GM12878 (cell line): ENCODE results near the gene PLPP7. TPM values are rescaled to one million over a fixed set of nuclear protein-coding genes. Genes with fewer than 3 reads are reported as not detected.
A peak's percentile ranks its signal among the peaks of the same experiment; 100 is the strongest.

Experiments
- CBX3 ChIP-seq: fragments of 200-600 bp; sonication (generic); IDR thresholded peaks from 2 replicates; pipeline ENCODE4 v1.6.1; 2016; ENCODE audit warnings: low read depth, borderline replicate concordance
- CEBPB ChIP-seq, 2 experiments: fragments of 150-350 bp in 1 of 2; IDR thresholded peaks; 2 replicates each; pipeline ENCODE4 v1.6.1; 2012 to 2014; ENCODE audit warnings: low read depth in 2 of 2, low read length in 2 of 2, borderline replicate concordance in 1 of 2, inconsistent platforms in 1 of 2
- E2F8 ChIP-seq: fragments of 450-650 bp; IDR thresholded peaks from 2 replicates; pipeline ENCODE4 v1.6.1; 2018; ENCODE audit warnings: mild to moderate bottlenecking, low read depth, moderate library complexity; ENCODE audit not compliant: partially characterized antibody
- ESRRA ChIP-seq: IDR thresholded peaks from 2 replicates; pipeline ENCODE4 v1.6.1; 2012; ENCODE audit warnings: mild to moderate bottlenecking, low read length, improper control_type of control experiment
- ETV6 ChIP-seq, 2 experiments: fragments of 450-650 bp in 1 of 2; IDR thresholded peaks in 1 of 2; conservative IDR thresholded peaks in 1 of 2; 2 replicates each; pipeline ENCODE4 v1.6.1; 2014; ENCODE audit warnings: antibody characterized with exemption in 1 of 2, borderline replicate concordance in 1 of 2, low read depth in 1 of 2, mild to moderate bottlenecking in 1 of 2, moderate library complexity in 1 of 2
- EZH2 ChIP-seq: IDR thresholded peaks from 2 replicates; pipeline ENCODE4 v1.6.1; 2012; ENCODE audit warnings: low read depth, mild to moderate bottlenecking, control low read depth, inconsistent platforms, low read length, borderline replicate concordance; ENCODE audit not compliant: control insufficient read depth
- IKZF1 ChIP-seq: fragments of 450-650 bp; conservative IDR thresholded peaks from 2 replicates; pipeline ENCODE4 v1.6.1; 2017; ENCODE audit warnings: antibody characterized with exemption, mild to moderate bottlenecking
- IRF4 ChIP-seq: IDR thresholded peaks from 2 replicates; pipeline ENCODE4 v1.6.1; 2011; ENCODE audit warnings: low read depth, low read length
- MTA3 ChIP-seq: IDR thresholded peaks from 2 replicates; pipeline ENCODE4 v1.6.1; 2012; ENCODE audit warnings: low read length, inconsistent platforms, borderline replicate concordance
- MXI1 ChIP-seq: fragments of 150-350 bp; IDR thresholded peaks from 2 replicates; pipeline ENCODE4 v1.6.1; 2011; ENCODE audit warnings: low read depth, mild to moderate bottlenecking, inconsistent platforms, low read length, improper control_type of control experiment
- POLR2A ChIP-seq: IDR thresholded peaks from 2 replicates; pipeline ENCODE4 v1.6.1; 2011; ENCODE audit warnings: low read depth, mild to moderate bottlenecking, low read length
- RB1 ChIP-seq: fragments of 450-650 bp; formaldehyde crosslinking; IDR thresholded peaks from 2 replicates; pipeline ENCODE4 v1.6.1; 2017; ENCODE audit warnings: mild to moderate bottlenecking, borderline replicate concordance
- SREBF1 ChIP-seq: IDR thresholded peaks from 2 replicates; pipeline ENCODE4 v1.6.1; 2012; ENCODE audit warnings: mild to moderate bottlenecking, low read length
- SRF ChIP-seq, 2 experiments: IDR thresholded peaks; 2 replicates each; pipeline ENCODE4 v1.6.1; 2011; ENCODE audit warnings: low read depth in 2 of 2, low read length in 2 of 2, mild to moderate bottlenecking in 1 of 2, moderate library complexity in 1 of 2
- SUPT20H ChIP-seq: IDR thresholded peaks from 2 replicates; pipeline ENCODE4 v1.6.1; 2011; ENCODE audit warnings: low read depth, mild to moderate bottlenecking, low read length, moderate library complexity, borderline replicate concordance; ENCODE audit not compliant: control insufficient read depth
- YY1 ChIP-seq: IDR thresholded peaks from 2 replicates; pipeline ENCODE4 v1.6.1; 2011; ENCODE audit warnings: low read depth, mild to moderate bottlenecking, low read length
- ZNF217 ChIP-seq: fragments of 450-650 bp; IDR thresholded peaks from 2 replicates; pipeline ENCODE4 v1.6.1; 2017; ENCODE audit warnings: antibody characterized with exemption, mild to moderate bottlenecking
- ZNF274 ChIP-seq: IDR thresholded peaks from one replicate; pipeline ENCODE4 v1.8.0; 2011; ENCODE audit not compliant: insufficient read length, insufficient read depth
- polyA plus RNA-seq, 11 experiments: library from polyadenylated mRNA; depleted of rRNA in 4 of 11; unstranded in 6 of 11; stranded (reverse) in 5 of 11; fragments of >200 nt; fragmentation: Nextera tagmentation in 4 of 11; fragmentation: Illumina TruSeq in 1 of 11; extraction: Ambion mirVana in 4 of 11; extraction: Trizol in 1 of 11; gene quantifications; 1 replicate in 1 of 11; 2 replicates in 10 of 11; pipeline versions ENCODE4 v1.2.1 to v1.2.3, GENCODE V29; 2011 to 2016; ENCODE audit warnings: inconsistent platforms in 2 of 11, missing spikeins in 2 of 11, low read depth in 1 of 11
- total RNA-seq, 4 experiments: library from RNA; depleted of rRNA in 3 of 4; stranded (reverse); fragments of >200 nt in 3 of 4; fragmentation: Illumina TruSeq in 1 of 4; extraction: Trizol in 1 of 4; gene quantifications; 2 replicates each; pipeline versions ENCODE4 v1.2.1 to v1.2.3, GENCODE V29; 2013 to 2021
- TF ChIP-seq, protein P1 (sequence below): fragments of 450-650 bp; IDR thresholded peaks from 2 replicates; pipeline ENCODE4 v1.6.1; 2016; ENCODE audit warnings: mild to moderate bottlenecking, moderate library complexity, borderline replicate concordance
- TF ChIP-seq, protein P2 (sequence below): IDR thresholded peaks from 2 replicates; pipeline ENCODE4 v1.6.1; 2011; ENCODE audit warnings: low read depth, low read length, improper control_type of control experiment, borderline replicate concordance

The PLPP7 gene
- total and polyA plus RNA-seq, 10 of the 15 experiments (the other 5 are each of a cell fraction or from before 2014, with no cell fraction given): 0.05 to 1.0 (median 0.40) TPM; not detected in 3

- TF ChIP-seq E2F8: no peak
- TF ChIP-seq MXI1: 0 out of 2 replicates have a peak, but pooled peaks have one; percentile 35
- no peak for TF ChIP-seq IRF4
- no peak for TF ChIP-seq ZNF274
- no peak for TF ChIP-seq CEBPB (IDR thresholded peaks at IDR 0.05; ENCODE audit: borderline replicate concordance in 1 of 2, low read depth in 2 of 2, low read length in 2 of 2)
- TF ChIP-seq ESRRA: no peak
- no peak for TF ChIP-seq RB1
- TF ChIP-seq MTA3: no peak
- no peak for TF ChIP-seq CBX3
- TF ChIP-seq ETV6 (conservative IDR thresholded peaks at IDR 0.05 in 1 of 2, IDR thresholded peaks at IDR 0.05 in 1 of 2; ENCODE audit: borderline replicate concordance in 1 of 2, low read depth in 1 of 2): no peak
- no peak for TF ChIP-seq EZH2
- TF ChIP-seq IKZF1: peak; percentile 42; the same call in 1 of the 2 replicates
- TF ChIP-seq, protein P1, sequence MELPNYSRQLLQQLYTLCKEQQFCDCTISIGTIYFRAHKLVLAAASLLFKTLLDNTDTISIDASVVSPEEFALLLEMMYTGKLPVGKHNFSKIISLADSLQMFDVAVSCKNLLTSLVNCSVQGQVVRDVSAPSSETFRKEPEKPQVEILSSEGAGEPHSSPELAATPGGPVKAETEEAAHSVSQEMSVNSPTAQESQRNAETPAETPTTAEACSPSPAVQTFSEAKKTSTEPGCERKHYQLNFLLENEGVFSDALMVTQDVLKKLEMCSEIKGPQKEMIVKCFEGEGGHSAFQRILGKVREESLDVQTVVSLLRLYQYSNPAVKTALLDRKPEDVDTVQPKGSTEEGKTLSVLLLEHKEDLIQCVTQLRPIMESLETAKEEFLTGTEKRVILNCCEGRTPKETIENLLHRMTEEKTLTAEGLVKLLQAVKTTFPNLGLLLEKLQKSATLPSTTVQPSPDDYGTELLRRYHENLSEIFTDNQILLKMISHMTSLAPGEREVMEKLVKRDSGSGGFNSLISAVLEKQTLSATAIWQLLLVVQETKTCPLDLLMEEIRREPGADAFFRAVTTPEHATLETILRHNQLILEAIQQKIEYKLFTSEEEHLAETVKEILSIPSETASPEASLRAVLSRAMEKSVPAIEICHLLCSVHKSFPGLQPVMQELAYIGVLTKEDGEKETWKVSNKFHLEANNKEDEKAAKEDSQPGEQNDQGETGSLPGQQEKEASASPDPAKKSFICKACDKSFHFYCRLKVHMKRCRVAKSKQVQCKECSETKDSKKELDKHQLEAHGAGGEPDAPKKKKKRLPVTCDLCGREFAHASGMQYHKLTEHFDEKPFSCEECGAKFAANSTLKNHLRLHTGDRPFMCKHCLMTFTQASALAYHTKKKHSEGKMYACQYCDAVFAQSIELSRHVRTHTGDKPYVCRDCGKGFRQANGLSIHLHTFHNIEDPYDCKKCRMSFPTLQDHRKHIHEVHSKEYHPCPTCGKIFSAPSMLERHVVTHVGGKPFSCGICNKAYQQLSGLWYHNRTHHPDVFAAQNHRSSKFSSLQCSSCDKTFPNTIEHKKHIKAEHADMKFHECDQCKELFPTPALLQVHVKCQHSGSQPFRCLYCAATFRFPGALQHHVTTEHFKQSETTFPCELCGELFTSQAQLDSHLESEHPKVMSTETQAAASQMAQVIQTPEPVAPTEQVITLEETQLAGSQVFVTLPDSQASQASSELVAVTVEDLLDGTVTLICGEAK: peak; percentile 72; the same call in 1 of the 2 replicates
- TF ChIP-seq SUPT20H: no peak
- no peak for TF ChIP-seq ZNF217
- TF ChIP-seq SRF (IDR thresholded peaks at IDR 0.05; ENCODE audit: low read depth in 2 of 2, low read length in 2 of 2): 0 out of 4 replicates have a peak, but pooled peaks of 1 of the 2 experiments have one; percentile 44
- TF ChIP-seq, protein P2, sequence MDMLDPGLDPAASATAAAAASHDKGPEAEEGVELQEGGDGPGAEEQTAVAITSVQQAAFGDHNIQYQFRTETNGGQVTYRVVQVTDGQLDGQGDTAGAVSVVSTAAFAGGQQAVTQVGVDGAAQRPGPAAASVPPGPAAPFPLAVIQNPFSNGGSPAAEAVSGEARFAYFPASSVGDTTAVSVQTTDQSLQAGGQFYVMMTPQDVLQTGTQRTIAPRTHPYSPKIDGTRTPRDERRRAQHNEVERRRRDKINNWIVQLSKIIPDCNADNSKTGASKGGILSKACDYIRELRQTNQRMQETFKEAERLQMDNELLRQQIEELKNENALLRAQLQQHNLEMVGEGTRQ: no peak
- peak; percentile 61; the same call in 1 of the 2 replicates for TF ChIP-seq YY1
- peak; percentile 26; the same call in 1 of the 2 replicates for TF ChIP-seq POLR2A
- TF ChIP-seq SREBF1: peak; percentile 12; the same call in 1 of the 2 replicates
Measured at GRCh38 chr9:131277910-131278701, 11.4 kb upstream of the PLPP7 start (continued).
